ENCODE data around the gene PCGF3. TPM values are rescaled to one million over a fixed set of nuclear protein-coding genes. Genes with fewer than 3 reads are reported as not detected.

PCGF3 gene
- total RNA-seq, 5 donors from 2014 or later (not counting 1 experiment from before 2014, with no cell fraction given), result 47.0 to 76.9 (median 51.1) TPM

DNA sequence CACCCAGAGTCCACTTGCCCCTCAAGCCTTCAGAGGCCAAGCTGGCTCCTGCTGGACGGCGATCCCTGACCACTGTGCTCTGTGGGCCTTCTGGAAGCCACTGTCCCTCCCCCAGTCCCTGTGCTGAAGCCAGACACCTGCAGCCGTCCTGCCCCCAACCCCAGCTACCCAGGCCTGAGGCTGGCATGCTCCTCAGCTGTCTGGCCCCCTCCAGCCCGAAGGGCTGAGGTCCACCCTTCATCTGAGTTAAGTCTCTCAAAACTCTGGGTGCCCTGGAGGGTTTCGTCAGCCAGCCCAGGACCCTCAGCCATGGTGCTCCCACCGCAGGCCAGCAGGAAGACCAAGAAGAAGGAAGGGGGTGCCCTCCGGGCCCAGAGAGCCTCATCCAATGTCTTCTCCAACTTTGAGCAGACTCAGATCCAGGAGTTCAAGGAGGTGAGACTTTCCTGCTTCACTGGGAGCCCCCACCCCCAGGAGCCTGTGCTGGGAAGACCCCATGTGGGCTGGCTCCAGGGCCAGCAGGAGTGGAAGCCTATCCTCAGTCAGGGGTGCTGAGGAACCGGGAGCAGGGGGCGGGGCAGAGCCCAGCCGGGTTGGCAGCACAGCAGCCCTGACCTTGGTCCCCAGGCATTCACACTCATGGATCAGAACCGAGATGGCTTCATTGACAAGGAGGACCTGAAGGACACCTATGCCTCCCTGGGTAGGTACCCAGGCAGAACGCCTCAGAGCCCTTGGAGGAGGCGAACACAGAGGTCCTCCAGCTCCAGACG, 27.1 kb upstream of the PCGF3 start:
- Histone ChIP-seq H3K4me3 (ENCODE audit: control insufficient read depth in 1 of 2, extremely low read depth in 1 of 2, low read length in 1 of 2) (no peak overlapping the region), H3K27me3 (replicated peaks in 1 of 2; ENCODE audit: control insufficient read depth in 2 of 2, extremely low read depth in 1 of 2, insufficient read depth in 2 of 2, low read length in 1 of 2) (peaks cover 0 to 33% of the 10 kb centered on the region in 2 experiments), H3K9me3 (no peaks in the 10 kb centered on the region), H3K4me1 (ENCODE audit: control insufficient read depth in 1 of 2, extremely low read depth in 1 of 2, insufficient read depth in 2 of 2, low read length in 2 of 2) (peaks cover 10 to 42% of the 10 kb centered on the region in 2 experiments), H3K27ac (ENCODE audit: low read length) (no peak overlapping the region), H3K36me3 (ENCODE audit: control insufficient read depth in 2 of 2, extremely low read depth in 1 of 2, insufficient read depth in 1 of 2, low read length in 1 of 2) (no peaks in the 10 kb centered on the region)
- H3K9me3 Mint-ChIP-seq, result no peaks in the 10 kb centered on the region
- H3K4me3 Mint-ChIP-seq, result peak overlapping the region in 1 of 3 donors; percentile 24
- peaks cover under 1 to 18% (median 15%) of the 10 kb centered on the region in 3 donors for H3K4me1 Mint-ChIP-seq
- no peak overlapping the region for H3K27ac Mint-ChIP-seq
- DNase-seq (no peak), ATAC-seq (replicated peaks in 1 of 4) (no peak)
- POLR2A ChIA-PET, result no interaction called here
- no peaks in the 10 kb centered on the region for H3K27me3 Mint-ChIP-seq
- WGBS (ENCODE audit: insufficient coverage), result 89% methylated on average over 12 of the region's 14 CpGs
- CTCF ChIA-PET, result interaction anchor here in 1 of 2 donors (0.5 kb wide), 1 partner anchor 32 kb away, joined by 3 read pairs; no protein-coding TSS in a partner anchor
- no peaks in the 10 kb centered on the region for H3K36me3 Mint-ChIP-seq

DNA sequence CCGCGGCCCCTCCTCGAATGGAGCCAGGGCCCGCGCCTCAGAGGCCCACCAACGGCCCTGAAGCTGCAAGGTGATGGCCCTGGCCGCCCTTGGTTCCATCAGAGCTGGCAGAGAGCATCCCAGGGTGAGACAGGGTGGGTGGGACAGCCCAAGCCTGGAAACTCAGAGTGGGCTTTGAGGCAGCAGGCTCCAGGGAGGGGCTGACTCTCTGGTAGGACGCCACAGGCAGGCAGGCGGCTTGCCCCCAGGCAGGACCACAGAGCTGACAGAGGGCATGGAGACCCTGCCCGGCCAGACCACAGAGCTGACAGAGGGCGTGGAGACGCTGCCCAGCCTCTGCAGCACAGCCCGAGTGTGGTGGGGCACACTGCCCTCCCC, 26.5 kb upstream of the PCGF3 start:
- Histone ChIP-seq H3K4me3 (ENCODE audit: control insufficient read depth in 1 of 2, extremely low read depth in 1 of 2, low read length in 1 of 2) (no peak overlapping the region), H3K27me3 (replicated peaks in 1 of 2; ENCODE audit: control insufficient read depth in 2 of 2, extremely low read depth in 1 of 2, insufficient read depth in 2 of 2, low read length in 1 of 2) (peaks cover 0 to 39% of the 10 kb centered on the region in 2 experiments), H3K9me3 (no peaks in the 10 kb centered on the region), H3K36me3 (ENCODE audit: control insufficient read depth in 2 of 2, extremely low read depth in 1 of 2, insufficient read depth in 1 of 2, low read length in 1 of 2) (no peaks in the 10 kb centered on the region), H3K27ac (ENCODE audit: low read length) (no peak overlapping the region), H3K4me1 (ENCODE audit: control insufficient read depth in 1 of 2, extremely low read depth in 1 of 2, insufficient read depth in 2 of 2, low read length in 2 of 2) (peaks cover 8 to 44% of the 10 kb centered on the region in 2 experiments)
- 90% methylated on average over 13 of the region's 13 CpGs for WGBS (ENCODE audit: insufficient coverage)
- ChIA-PET CTCF (interaction anchor here in 1 of 2 donors (0.5 kb wide), 1 partner anchor 624 kb away, joined by 4 read pairs; no protein-coding TSS in a partner anchor), POLR2A (no interaction called here)
- ATAC-seq (replicated peaks in 1 of 4) (no peak), DNase-seq (no peak)
- H3K4me1 Mint-ChIP-seq, result peaks cover 0 to 16% (median 13%) of the 10 kb centered on the region in 3 donors
- H3K9me3 Mint-ChIP-seq, result no peaks in the 10 kb centered on the region
- H3K27ac Mint-ChIP-seq, result no peak overlapping the region
- H3K27me3 Mint-ChIP-seq, result no peaks in the 10 kb centered on the region
- H3K36me3 Mint-ChIP-seq, result no peaks in the 10 kb centered on the region
- H3K4me3 Mint-ChIP-seq, result peak overlapping the region in 1 of 3 donors; percentile 24

DNA sequence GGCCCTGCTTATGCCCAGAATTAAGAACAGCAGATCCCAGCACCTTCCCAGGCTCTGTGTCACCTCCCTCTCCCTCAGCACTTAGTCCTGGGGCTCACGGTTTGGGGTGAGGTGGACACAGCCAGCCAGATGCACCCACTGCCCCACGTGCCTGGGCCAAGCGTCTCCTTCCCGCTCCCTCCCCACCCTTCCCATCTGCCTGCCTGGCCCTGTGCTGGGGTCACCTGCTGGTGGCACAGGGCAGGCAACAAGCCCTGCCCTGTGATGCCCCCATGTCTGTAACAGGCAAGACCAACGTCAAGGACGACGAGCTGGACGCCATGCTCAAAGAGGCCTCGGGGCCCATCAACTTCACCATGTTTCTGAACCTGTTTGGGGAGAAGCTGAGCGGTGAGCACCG, 26.0 kb upstream of the PCGF3 start:
- peaks cover 0 to 45% of the 10 kb centered on the region in 2 experiments for H3K27me3 ChIP-seq (replicated peaks in 1 of 2; ENCODE audit: control insufficient read depth in 2 of 2, extremely low read depth in 1 of 2, insufficient read depth in 2 of 2, low read length in 1 of 2)
- Mint-ChIP-seq H3K27me3 (no peaks in the 10 kb centered on the region), H3K27ac (no peak overlapping the region), H3K36me3 (no peaks in the 10 kb centered on the region), H3K4me3 (peak overlapping the region in 1 of 3 donors; percentile 25), H3K9me3 (no peaks in the 10 kb centered on the region), H3K4me1 (peaks cover 0 to 15% (median 13%) of the 10 kb centered on the region in 3 donors)
- no peak for ATAC-seq (replicated peaks in 1 of 4)
- ChIA-PET POLR2A (no interaction called here), CTCF (interaction anchor here in 1 of 2 donors (0.5 kb wide), 1 partner anchor 625 kb away, joined by 4 read pairs; no protein-coding TSS in a partner anchor)
- H3K9me3 ChIP-seq, result no peaks in the 10 kb centered on the region
- H3K4me3 ChIP-seq (ENCODE audit: control insufficient read depth in 1 of 2, extremely low read depth in 1 of 2, low read length in 1 of 2), result no peak overlapping the region
- WGBS (ENCODE audit: insufficient coverage), result 93% methylated on average over 11 of the region's 11 CpGs
- H3K36me3 ChIP-seq (ENCODE audit: control insufficient read depth in 2 of 2, extremely low read depth in 1 of 2, insufficient read depth in 1 of 2, low read length in 1 of 2), result no peaks in the 10 kb centered on the region
- peaks cover 8 to 43% of the 10 kb centered on the region in 2 experiments for H3K4me1 ChIP-seq (ENCODE audit: control insufficient read depth in 1 of 2, extremely low read depth in 1 of 2, insufficient read depth in 2 of 2, low read length in 2 of 2)
- H3K27ac ChIP-seq (ENCODE audit: low read length), result no peak overlapping the region
- DNase-seq, result no peak

DNA sequence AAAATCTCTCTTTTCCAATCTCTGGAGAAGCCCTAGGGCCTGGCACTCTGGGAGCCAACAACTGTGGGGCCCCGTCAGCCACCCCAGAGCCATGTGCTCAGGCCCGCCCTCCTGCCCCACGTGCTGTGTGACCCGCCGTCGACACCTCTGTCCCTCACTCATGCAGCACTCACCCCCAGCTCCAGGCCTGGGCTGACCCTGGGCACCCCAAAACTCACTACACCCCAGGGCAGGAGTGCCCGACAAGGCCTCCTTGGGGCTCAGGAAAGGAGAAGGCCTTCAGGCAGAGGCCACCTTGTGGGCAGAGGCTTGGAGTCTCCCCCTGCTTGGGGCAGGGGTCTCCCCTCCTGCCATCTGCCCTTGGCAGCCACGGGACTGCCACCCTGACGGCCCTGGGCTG, 25.5 kb upstream of the PCGF3 start:
- CTCF ChIA-PET, result no interaction called here
- H3K36me3 Mint-ChIP-seq, result no peaks in the 10 kb centered on the region
- 92% methylated on average over 4 of the region's 9 CpGs for WGBS (ENCODE audit: insufficient coverage)
- Histone ChIP-seq H3K4me1 (ENCODE audit: control insufficient read depth in 1 of 2, extremely low read depth in 1 of 2, insufficient read depth in 2 of 2, low read length in 2 of 2) (peaks cover 4 to 38% of the 10 kb centered on the region in 2 experiments), H3K4me3 (ENCODE audit: control insufficient read depth in 1 of 2, extremely low read depth in 1 of 2, low read length in 1 of 2) (peak overlapping the region in 1 of 2 donors; percentile 55), H3K27me3 (replicated peaks in 1 of 2; ENCODE audit: control insufficient read depth in 2 of 2, extremely low read depth in 1 of 2, insufficient read depth in 2 of 2, low read length in 1 of 2) (peaks cover 0 to 47% of the 10 kb centered on the region in 2 experiments), H3K27ac (ENCODE audit: low read length) (no peak overlapping the region), H3K36me3 (ENCODE audit: control insufficient read depth in 2 of 2, extremely low read depth in 1 of 2, insufficient read depth in 1 of 2, low read length in 1 of 2) (no peaks in the 10 kb centered on the region), H3K9me3 (no peaks in the 10 kb centered on the region)
- peaks cover 0 to 17% (median 14%) of the 10 kb centered on the region in 3 donors for H3K4me1 Mint-ChIP-seq
- no peak overlapping the region for H3K27ac Mint-ChIP-seq
- H3K4me3 Mint-ChIP-seq, result peak overlapping the region; percentile 31 to 55 (median 41)
- ATAC-seq (replicated peaks in 1 of 4) (no peak), DNase-seq (no peak)
- no peaks in the 10 kb centered on the region for H3K9me3 Mint-ChIP-seq
- H3K27me3 Mint-ChIP-seq, result peaks cover 2% of the 10 kb centered on the region in 2 donors
- POLR2A ChIA-PET, result no interaction called here

DNA sequence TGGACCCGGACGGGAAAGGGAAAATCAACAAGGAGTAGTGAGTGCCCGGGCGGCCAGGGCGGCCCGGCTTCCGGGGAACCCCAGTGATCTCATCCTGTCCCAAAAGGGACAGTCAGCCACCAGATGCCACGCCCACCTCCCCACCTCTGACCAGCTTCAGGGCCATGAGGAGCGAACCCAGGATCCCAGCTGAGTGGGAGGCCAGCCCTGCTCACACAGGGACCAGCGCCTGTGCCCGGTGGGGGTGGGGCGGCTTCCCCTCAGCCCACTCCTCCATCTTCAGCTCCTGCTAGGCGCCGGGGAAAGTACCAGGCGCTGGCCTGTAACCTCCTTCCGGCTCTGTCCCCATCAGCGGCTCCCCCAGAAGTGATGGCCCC, 25.1 kb upstream of the PCGF3 start:
- peaks cover 0 to 14% (median 14%) of the 10 kb centered on the region in 3 donors for H3K4me1 Mint-ChIP-seq
- CTCF ChIA-PET, result no interaction called here
- peak overlapping the region; percentile 54 to 60 (median 55) for H3K4me3 Mint-ChIP-seq
- POLR2A ChIA-PET, result no interaction called here
- Histone ChIP-seq H3K36me3 (ENCODE audit: control insufficient read depth in 2 of 2, extremely low read depth in 1 of 2, insufficient read depth in 1 of 2, low read length in 1 of 2) (no peaks in the 10 kb centered on the region), H3K4me1 (ENCODE audit: control insufficient read depth in 1 of 2, extremely low read depth in 1 of 2, insufficient read depth in 2 of 2, low read length in 2 of 2) (peaks cover 2 to 34% of the 10 kb centered on the region in 2 experiments), H3K4me3 (ENCODE audit: control insufficient read depth in 1 of 2, extremely low read depth in 1 of 2, low read length in 1 of 2) (peak overlapping the region; percentile 55 to 62), H3K27me3 (replicated peaks in 1 of 2; ENCODE audit: control insufficient read depth in 2 of 2, extremely low read depth in 1 of 2, insufficient read depth in 2 of 2, low read length in 1 of 2) (peaks cover 0 to 50% of the 10 kb centered on the region in 2 experiments), H3K9me3 (no peaks in the 10 kb centered on the region), H3K27ac (ENCODE audit: low read length) (peak overlapping the region; percentile 18)
- H3K36me3 Mint-ChIP-seq, result no peaks in the 10 kb centered on the region
- H3K27me3 Mint-ChIP-seq, result peaks cover 3 to 5% of the 10 kb centered on the region in 2 donors
- DNase-seq (peak in 2 of 35 experiments; percentile 16 to 44), ATAC-seq (replicated peaks in 1 of 4) (peak in 3 of 4 experiments; percentile 8 to 12 (median 10))
- H3K9me3 Mint-ChIP-seq, result no peaks in the 10 kb centered on the region
- peak overlapping the region in 1 of 2 donors; percentile 22 for H3K27ac Mint-ChIP-seq
- WGBS (ENCODE audit: insufficient coverage), result 81% methylated on average over 10 of the region's 17 CpGs

DNA sequence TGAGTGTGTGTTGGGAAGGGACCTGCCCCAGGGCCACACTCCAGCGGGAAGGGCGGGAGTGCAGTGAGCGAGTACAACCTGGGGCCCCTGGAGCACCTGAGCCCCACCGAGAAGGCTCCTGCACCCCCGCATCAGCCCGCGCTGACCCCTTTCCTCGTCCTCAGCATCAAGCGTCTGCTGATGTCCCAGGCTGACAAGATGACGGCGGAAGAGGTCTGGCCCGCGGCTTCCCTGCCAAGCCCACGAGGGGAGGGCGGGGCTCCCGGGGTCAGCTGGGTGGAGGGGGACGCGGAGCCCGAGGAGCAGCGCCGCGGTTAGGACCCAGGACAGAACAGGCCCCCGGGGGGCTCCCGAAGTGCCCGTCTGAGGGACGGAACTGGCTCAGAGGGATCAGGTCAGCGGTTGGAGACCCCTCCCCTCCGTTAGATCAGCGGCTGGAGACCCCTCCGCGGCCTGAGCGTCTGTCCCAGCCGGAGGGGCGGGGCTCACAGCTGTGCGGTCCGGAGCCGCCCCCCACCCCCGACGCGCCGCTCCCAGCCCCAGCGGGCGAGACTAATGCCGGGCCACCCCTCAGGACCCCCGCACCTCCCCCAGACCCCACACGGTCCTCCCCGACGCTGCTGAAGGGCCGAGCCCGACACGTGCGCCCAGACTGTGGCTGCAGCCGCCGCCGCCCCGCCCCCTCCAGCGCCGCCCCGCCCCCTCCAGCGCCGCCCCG, 24.5 kb upstream of the PCGF3 start:
- Histone ChIP-seq H3K9me3 (no peaks in the 10 kb centered on the region), H3K4me1 (ENCODE audit: control insufficient read depth in 1 of 2, extremely low read depth in 1 of 2, insufficient read depth in 2 of 2, low read length in 2 of 2) (peaks cover 2 to 30% of the 10 kb centered on the region in 2 experiments), H3K36me3 (ENCODE audit: control insufficient read depth in 2 of 2, extremely low read depth in 1 of 2, insufficient read depth in 1 of 2, low read length in 1 of 2) (no peaks in the 10 kb centered on the region), H3K4me3 (ENCODE audit: control insufficient read depth in 1 of 2, extremely low read depth in 1 of 2, low read length in 1 of 2) (peak overlapping the region; percentile 55 to 62), H3K27ac (ENCODE audit: low read length) (peak overlapping the region; percentile 18), H3K27me3 (replicated peaks in 1 of 2; ENCODE audit: control insufficient read depth in 2 of 2, extremely low read depth in 1 of 2, insufficient read depth in 2 of 2, low read length in 1 of 2) (peaks cover 0 to 50% of the 10 kb centered on the region in 2 experiments)
- peak in 17 of 35 experiments; percentile 24 to 62 (median 43) for DNase-seq
- Mint-ChIP-seq H3K4me1 (peaks cover 0 to 13% (median 13%) of the 10 kb centered on the region in 3 donors), H3K27ac (peak overlapping the region in 1 of 2 donors; percentile 22), H3K36me3 (no peaks in the 10 kb centered on the region), H3K27me3 (peaks cover 3 to 5% of the 10 kb centered on the region in 2 donors), H3K9me3 (no peaks in the 10 kb centered on the region), H3K4me3 (peak overlapping the region; percentile 54 to 60 (median 55))
- peak; percentile 43 to 66 (median 54) for ATAC-seq (replicated peaks in 1 of 4)
- POLR2A ChIA-PET, result no interaction called here
- WGBS (ENCODE audit: insufficient coverage), result 2% methylated on average over 31 of the region's 62 CpGs
- CTCF ChIA-PET, result no interaction called here

All from T-cell (primary cell).